AG20443 (cell line): Measurements from ENCODE around the gene RUNDC3A.
A peak's percentile ranks its signal among the peaks of the same experiment; 100 is the strongest.

ENCODE experiments used
- DNase-seq: peaks from one replicate; pipeline ENCODE4 v3.0.0; 2012; ENCODE audit warnings: low spot score, mixed read lengths

The RUNDC3A gene

DNA sequence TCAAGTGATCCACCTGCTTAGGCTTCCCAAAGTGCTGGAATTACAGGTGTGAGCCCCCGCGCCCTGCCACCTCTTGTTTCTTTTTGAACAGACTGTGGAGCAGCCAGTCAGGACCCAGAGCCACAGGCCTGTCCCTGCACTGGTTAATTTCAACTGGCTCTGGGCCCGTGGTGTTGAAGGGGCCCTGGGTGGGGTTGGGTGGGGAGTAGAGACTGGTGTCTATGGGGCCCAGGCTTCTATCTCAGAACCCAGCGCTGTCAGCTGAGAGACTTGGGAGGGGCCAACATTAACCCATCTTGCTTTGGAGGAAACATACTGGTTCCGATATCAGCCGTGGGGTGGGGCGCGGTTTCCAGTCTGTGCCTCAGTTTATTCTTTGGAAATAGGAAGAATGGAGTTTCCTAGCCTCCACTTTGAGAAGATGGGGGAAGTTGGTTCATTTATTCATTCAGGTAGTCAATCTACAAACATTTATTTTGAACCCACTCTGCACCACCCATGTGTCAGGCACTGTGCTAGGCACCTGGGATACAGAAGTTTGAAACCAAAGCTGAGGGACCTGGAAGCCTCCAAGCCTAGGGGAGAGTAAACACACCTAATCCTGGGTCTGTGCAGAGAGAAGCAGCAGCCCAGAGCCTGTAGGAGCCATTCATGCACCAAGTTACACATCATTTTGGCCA lies 24.9 kb upstream of the RUNDC3A start:
- no peak for DNase-seq

DNA sequence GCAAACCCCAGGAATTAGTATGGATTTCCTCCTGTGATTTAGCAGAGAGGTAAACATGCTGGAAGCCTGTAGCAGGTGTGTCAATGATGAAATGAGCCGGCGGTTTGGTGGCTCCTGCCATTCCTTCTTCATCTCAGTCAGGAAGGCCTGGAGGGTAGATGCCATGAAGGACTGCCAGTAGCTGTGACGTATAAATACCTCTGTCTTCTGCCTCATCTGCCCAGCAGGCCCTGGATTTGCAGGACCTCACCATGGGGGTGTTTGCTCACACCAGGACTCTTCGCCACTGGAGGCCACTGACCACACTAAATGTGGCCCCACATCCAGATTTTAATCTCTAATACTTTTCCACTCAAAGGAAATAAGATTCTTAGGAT lies 24.4 kb upstream of the RUNDC3A start:
- no peak for DNase-seq

DNA sequence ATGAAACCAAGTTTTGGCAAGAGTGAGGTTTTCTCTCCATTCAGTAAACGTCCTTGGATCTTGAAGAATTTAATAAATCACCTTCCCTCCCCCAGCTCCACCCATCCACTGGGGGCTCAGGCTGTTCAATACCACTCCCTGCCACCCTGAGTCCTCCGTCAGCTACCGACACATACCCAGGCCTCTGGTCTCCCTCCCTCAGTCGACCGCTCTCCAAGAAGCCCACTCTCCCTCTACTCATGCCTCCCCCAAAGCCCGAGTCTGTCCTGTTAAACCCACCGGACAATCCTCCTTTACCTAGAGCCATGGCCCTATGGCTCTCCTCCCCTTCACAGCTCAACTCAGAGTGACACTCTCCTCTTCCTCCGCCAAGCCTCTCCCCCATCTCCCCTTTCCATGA lies 20.8 kb upstream of the RUNDC3A start:
- DNase-seq: no peak

DNA sequence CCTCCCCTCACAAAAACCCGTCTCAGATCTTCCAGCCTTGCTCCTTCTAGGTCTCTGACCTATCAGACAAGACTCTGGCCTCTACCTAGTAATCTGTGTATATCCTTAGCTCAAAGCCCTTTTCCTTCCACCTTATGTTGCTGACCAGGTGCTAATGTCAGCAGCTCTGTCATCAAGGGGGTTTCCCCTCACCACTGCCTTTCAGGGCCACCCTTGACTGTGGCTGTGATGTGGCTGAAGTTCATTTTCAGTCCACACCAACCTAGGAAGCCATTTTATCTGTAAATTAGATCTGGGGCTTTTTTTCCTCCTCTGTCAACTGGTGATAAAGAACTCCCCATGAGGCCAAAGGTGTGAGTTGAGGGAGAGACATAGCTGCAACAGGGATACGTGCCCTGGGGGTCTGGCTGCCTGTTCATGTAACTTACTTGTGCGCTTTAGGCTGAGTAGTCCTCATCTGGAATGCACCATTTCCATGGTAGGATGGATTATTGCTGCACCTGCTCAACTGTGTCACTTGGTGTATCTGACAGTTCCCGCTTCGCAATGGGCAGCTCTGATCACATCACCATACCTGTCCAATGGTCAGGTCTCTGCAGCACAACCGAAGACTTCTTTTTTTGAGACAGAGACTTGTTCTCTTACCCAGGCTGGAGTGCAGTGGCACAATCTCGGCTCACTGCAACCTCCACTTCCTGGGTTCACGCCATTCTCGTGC lies 14.7 kb upstream of the RUNDC3A start:
- DNase-seq: no peak

DNA sequence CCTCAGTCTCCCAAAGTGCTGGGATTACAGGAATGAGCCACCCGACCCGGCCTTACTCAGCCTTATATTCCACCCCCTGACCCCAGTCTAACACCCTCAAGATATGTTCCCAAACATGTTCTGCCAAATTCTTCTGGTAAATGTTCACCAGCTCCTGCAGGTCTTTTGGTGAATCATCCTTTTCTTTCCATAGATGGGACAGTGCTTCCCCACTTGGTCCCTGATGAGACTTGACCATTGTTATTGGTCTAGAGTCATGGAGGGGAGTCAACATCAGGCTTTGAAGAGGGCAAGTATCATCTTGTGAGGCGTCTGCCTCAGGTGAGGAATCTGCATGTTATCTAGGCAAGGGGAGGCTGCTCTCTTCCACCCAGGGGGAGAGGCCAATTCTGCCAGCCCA lies 10.4 kb upstream of the RUNDC3A start:
- no peak for DNase-seq

DNA sequence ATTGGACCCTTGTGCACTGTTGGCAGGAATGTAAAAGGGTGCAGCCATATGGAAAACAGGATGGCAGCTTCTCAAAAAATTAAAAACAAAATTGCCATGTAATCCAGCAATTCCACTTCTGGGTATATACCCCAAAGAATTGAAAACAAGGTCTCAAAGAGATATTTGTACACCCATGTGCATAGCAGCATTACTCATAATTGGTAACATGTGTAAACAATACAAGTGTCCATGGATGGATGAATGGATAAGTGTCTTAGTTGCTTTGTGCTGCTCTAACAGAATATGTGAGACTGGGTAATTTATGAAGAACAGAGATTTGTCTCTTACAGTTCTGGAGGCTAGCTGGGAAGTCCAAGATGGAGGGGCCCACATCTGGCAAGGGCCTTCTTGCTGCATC lies 3.8 kb upstream of the RUNDC3A start:
- no peak for DNase-seq

DNA sequence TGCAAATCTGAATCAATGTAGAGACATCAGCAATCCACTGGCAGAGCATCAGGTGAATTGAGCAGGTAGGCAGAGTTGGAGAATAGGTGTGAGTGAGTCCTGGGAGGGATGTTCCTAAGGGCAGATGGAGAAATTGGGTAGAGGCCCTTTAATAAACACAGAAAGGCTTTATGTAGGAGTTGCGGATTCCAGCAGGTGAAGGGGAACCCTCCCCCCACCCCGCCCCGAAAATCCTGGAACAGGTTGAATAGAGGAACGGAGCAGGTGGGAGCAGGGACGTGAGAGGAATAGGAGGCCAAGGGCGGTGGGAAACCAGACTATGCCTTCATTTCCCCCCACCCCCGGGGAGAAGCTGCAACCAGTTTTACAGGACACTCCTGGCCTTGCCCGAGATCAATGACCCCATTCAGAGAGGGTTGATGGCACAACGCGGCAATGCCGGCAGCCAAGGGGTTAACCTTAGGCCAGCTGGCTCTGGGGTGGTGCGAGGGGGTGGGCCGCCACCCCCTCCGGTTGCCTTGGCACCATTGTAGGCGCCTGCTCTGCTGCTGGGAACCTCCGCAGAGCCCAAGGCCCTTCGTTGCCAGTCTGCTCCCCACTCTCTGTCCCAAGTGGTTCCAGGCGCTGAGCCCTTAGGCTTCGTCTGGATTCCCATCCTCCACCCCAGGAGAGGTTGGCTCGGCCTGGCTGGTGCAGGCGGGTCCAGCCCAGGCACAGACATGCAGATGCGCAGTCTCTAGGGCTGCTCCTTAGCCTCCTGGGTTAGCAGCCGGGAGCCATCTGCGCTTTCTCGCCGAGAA lies 814 bp upstream of the RUNDC3A start:
- peak; percentile 70 for DNase-seq

DNA sequence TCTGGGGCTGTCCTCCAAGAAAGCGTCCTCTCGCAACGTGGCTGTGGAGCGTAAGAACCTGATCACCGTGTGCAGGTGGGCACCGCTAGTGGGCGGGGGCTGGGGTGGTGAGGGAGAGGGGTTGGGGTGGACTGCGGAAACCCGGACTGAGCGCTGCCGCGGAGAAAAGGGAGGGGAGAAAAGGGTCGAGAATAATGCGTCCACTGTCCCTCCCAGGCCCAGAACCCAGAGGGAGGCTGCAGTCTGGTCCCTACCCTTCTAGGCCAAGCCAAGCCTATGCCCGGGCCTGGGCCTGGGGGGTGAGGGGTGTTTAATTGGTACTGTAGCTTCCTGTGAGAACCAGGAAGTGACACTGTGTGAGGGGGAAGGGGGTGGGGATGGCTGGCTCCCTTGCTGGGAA lies 464 bp downstream of the RUNDC3A start:
- no peak for DNase-seq

DNA sequence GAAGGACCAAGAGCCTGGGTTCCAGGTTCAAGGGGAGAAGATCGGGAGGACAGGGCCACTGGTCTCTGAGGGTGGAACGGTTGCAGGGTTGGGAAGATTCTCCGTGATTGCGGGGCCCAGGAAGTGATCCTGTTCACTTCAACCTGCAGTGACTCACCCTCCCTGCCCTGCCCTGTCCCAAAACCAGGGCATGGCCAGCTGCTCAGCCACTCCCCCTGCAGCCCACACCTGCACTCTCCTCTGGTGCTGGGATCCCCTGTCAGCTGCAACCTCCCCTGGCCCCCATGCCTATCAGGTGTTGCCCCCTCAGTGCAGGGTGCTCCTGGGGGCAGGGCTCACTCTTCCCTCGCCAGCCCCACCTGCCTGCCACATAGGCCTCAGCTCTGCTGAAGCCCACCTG lies 1.1 kb downstream of the RUNDC3A start:
- DNase-seq: no peak

DNA sequence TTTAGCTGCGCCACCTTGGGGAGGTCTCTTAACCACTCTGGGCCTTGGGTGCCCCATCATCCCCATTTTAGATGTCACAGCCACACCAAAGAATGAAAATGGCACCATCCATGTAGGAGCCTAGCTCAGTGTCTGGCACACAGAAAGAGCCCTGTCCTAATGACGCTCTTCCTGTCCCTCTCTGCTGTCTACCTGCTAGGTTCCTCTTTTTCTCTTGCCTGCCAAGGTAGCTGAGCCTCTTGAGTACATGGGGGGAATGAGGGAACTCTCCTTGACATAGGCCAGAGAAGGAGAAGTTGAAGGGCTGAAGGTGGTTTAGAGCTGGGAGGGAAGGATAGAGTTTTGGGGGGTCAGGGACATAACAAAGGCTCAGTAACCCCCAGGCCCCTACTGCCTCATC lies 1.8 kb downstream of the RUNDC3A start:
- DNase-seq: no peak

DNA sequence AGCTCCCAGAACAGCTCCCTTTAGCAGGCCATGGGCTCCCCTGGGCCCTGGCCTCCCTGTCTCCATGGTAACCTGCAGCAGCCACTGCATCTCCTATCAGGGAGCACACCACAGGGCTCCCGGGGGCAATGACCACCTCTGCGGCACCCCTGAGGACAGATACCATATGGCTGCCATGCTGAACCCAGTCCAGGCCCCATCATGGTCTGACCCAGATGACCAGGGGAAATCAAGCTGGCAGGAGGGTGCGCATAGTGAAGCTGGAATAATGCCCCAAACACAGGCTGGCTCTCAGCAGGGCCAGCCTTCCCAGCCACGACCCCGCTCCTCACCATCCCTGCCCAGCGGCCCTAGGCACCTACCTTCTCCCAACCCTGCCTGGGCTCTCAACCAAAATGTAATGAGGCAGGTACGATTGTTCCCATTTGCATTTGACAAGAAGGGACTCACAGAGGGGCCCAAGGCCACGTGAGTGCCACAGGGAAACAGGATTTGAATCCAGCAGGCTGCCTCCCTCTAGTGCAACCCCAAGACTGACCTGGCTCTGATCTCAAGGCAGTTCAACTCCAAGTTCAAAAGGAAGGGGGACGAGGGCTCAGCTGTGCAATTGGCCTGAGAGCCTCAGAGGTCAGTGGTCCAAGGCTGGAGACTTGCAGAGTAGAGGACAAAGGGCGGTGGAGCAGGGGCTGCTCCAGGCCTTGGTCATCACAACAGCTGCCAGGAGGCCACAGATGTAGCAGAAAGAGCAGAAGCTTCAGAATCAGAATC lies 2.4 kb downstream of the RUNDC3A start:
- no peak for DNase-seq

DNA sequence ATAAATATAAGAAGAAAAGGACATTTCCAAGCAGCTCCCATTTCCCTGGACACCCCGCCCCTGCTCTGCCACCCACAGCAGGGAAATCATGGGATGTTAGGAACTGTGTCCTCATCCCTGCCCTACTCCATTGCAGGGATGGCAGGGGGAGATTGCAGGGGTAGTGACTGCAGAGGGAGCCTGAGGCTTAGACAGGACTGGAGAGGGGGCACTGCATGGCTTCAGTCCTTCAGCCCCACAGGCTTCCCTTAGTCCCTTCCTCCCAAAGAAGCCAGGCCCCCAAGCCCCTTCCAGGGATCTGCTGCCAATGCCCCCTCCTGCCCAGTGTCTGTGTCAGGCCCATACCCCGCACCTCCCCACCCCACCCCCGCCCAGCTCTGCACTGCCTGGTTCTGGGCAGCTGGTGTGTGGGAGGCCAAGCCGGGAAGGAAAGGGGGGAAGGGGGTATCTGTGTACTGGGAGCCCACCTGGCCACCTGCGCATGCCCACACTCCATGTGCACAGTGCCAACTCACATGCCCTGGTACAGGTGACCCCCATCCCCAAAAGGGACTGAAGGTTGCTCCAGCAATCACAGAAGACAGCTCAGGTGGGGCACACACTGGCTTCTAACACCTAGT lies 3.3 kb downstream of the RUNDC3A start:
- DNase-seq: no peak

DNA sequence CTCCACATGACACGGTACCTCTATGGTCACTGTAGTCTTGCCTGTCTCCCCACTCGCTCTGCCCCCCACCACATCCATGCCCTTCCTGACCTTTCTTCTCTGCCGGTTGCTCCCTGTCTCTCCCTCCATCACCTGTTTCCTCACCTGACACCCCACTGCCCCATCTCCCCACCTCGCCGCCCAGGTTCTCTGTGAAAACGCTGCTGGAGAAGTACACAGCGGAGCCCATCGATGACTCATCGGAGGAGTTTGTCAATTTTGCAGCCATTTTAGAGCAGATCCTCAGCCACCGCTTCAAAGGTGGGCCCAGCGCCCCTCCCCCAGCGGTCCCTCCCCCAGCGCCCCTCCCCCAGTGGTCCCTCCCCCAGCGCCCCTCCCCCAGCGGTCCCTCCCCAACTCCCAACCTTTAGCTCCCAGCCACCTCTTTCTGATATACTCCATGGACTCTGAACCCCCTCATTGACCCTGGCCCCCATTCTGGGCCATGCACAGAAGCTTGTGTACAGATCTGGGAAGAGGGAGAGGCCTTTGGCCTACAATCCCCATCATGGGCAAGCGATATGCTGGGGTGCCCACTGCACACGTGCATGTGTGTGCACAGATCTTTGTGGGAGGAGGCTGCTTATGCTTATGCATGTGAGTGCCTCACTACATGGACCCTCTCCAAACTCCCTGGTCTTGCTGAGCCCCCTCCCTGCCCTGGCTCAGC lies 4.1 kb downstream of the RUNDC3A start:
- no peak for DNase-seq

DNA sequence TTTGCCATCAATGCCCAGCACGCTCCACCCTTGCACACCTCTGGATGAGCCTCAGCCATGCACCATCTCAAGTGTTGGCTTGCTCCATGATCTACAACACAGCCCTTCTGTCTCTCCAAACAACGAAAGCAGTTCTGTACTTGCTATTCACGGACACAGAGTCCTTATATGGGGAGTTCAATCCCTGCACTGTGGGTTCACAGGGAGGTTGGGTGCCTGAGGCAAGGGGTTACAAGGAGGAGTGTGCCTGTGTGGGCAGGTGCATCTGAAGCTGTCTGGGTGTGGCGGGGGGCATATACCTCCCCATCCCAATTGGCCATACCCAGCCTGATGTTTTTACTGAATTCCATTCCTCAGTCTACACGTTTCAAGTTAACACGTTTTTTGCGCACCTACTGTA lies 5.6 kb downstream of the RUNDC3A start:
- DNase-seq: no peak

DNA sequence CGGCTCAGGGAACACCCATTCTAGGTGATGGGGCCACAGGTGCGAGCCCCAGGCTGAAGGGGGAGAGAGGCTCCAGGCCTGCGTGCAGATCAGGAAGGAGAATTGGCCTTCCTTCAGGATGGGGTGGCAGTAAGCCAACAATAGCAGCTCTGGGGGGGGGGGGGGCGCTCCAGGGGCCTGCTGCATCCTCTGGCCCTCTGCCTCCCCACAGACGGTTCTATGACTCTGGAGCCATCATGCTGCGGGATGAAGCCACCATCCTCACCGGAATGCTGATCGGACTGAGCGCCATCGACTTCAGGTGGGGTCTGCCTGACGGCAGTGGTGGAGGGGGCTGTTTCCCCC lies 6.1 kb downstream of the RUNDC3A start:
- DNase-seq: no peak

DNA sequence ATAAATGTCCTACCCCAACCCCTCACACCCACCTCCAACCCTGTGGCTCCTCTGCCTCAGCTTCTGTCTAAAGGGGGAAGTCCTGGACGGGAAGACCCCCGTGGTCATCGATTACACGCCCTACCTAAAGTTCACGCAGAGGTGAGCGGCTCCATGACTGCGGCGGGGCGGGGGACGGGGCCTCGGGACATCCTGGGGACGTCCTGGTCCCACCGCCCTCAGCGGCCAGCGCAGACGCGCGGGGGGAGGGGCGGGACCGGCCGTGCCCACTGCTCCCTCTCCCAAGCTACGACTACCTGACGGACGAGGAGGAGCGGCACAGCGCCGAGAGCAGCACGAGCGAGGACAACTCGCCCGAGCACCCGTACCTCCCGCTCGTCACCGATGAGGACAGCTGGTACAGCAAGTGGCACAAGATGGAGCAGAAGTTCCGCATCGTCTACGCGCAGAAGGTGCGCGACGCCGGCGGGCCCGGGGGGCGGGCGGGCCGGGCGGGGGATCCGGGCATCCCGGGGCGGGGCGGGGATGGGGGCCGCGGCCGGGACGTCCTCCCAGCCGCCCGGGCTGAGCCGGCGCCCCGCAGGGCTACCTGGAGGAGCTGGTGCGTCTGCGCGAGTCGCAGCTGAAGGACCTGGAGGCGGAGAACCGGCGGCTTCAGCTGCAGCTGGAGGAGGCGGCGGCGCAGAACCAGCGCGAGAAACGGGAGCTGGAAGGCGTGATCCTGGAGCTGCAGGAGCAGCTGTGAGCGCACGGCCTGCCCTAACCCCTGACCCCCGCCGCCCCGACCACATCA lies 6.7 kb downstream of the RUNDC3A start:
- DNase-seq: peak; percentile 71

DNA sequence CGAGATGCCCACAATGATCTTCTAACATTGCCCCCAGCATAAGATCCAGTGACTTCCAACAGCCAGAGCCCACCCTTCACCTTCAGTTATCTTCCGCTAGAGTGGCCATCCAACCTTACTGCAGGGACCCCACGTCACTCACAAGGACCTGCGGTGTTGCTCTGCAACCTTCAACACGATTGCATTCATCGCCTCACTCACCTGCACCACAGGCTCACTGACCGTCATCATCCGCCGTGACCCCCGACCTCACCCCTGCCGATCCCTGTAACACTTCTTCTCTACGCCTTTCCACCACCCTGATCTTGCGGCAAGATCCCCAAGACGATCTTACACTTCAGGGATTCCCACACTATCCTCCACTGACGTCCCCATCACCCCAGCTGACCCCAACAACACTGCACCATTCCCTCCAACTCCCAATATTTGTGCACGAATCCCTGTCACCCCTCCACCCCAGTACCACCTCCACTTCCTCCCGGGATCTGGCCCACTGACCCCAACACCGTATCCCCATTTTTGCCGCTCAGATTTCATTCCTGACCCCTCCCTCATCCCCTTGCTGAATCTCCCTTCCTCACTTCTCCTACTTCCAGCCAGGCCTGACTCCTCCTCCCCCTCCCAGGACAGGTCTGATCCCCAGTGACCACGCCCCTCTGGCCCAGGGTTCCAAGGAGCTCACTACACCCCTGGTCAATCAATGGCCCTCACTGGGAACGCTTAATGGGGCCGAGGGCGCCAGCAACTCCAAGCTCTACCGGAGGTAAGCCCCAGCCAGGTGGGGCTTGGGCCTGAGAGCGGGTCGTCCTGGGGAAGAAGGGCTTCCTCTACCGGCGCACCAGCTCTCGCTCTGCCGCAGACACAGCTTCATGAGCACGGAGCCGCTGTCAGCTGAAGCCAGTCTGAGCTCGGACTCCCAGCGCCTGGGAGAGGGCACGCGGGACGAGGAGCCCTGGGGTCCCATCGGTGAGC lies 7.6 kb downstream of the RUNDC3A start:
- no peak for DNase-seq

DNA sequence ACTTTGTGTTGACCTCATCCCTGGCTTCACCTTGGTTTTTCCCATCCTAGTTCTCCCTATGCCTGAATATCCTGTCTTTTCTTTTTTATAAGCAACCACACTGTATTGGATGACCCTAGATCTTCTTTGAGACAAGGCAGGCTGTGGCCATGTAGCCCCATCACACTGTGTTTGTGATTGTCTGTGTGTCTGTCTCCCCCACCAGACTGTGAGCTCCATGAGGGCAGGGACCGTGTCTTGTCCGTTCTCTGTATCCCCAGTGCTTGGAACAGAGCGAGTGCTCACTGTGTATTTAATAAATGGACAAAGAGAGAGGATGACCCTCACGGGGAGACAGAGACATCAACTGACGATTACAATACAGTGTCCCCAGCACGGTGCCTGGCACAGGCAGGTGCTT lies 9.1 kb downstream of the RUNDC3A start:
- DNase-seq: no peak
